HG03469 (cell line): ENCODE data around the gene NUP160.
"Not testable (repeated sequence)": the region's sequence is repeated elsewhere in the genome, so short reads cannot be mapped to it uniquely, and the experiment has no call there.

Experiments
- ATAC-seq: cut with Tn5 transposase; IDR thresholded peaks from one replicate; pipeline ENCODE4 v1.9.1; 2021; ENCODE audit warnings: mild to moderate bottlenecking, moderate library complexity, moderate number of reproducible peaks; ENCODE audit not compliant: unreplicated experiment

NUP160 gene

GRCh38 chr11:47847892-47848699, at the start of gene NUP160:
Gene NUP160 (minus strand): TSS chr11:47848350. CDS start chr11:47848318, 32 bp downstream.
- ATAC-seq, result peak; percentile 60

- ATAC-seq, result no peak
Measured at GRCh38 chr11:47896199-47896598, 48.0 kb upstream of the NUP160 start.

GRCh38 chr11:47895035-47895434, 46.9 kb upstream of the NUP160 start:
- no peak for ATAC-seq

GRCh38 chr11:47892546-47893276, 44.6 kb upstream of the NUP160 start:
- not testable (repeated sequence) for ATAC-seq

- ATAC-seq, result no peak
Measured at GRCh38 chr11:47891886-47892285, 43.7 kb upstream of the NUP160 start.

GRCh38 chr11:47889714-47890441, 41.7 kb upstream of the NUP160 start:
- ATAC-seq, result no peak

GRCh38 chr11:47887910-47888569, 39.9 kb upstream of the NUP160 start:
- ATAC-seq, result no peak

- ATAC-seq, result no peak
Measured at GRCh38 chr11:47886096-47886495, 37.9 kb upstream of the NUP160 start.

GRCh38 chr11:47882437-47882836, 34.3 kb upstream of the NUP160 start:
- ATAC-seq, result not testable (repeated sequence)

GRCh38 chr11:47881145-47881544, 33.0 kb upstream of the NUP160 start:
- ATAC-seq, result no peak

- ATAC-seq, result peak; percentile 79
Measured at GRCh38 chr11:47879259-47880158, 31.4 kb upstream of the NUP160 start.

GRCh38 chr11:47875858-47876257, 27.7 kb upstream of the NUP160 start:
- not testable (repeated sequence) for ATAC-seq

GRCh38 chr11:47870404-47870803, 22.3 kb upstream of the NUP160 start:
- ATAC-seq, result no peak

GRCh38 chr11:47869544-47870393, 21.6 kb upstream of the NUP160 start:
- no peak for ATAC-seq

GRCh38 chr11:47867823-47868222, 19.7 kb upstream of the NUP160 start:
- no peak for ATAC-seq

GRCh38 chr11:47866892-47867291, 18.7 kb upstream of the NUP160 start:
- not testable (repeated sequence) for ATAC-seq

GRCh38 chr11:47864901-47865300, 16.8 kb upstream of the NUP160 start:
- ATAC-seq, result no peak

GRCh38 chr11:47863898-47864430, 15.8 kb upstream of the NUP160 start:
- no peak for ATAC-seq
